Panc1 (cell line): ENCODE measurements around the gene ZC3H13. TPM values are rescaled to one million over a fixed set of nuclear protein-coding genes. Genes with fewer than 3 reads are reported as not detected.

Experiments used
- ATAC-seq: fragments of 200-7000 bp; cut with Tn5 transposase; 2 replicates; pipeline ENCODE4 v1.9.1; 2020; ENCODE audit warnings: mild to moderate bottlenecking, moderate library complexity
- BruUV-seq: library from RNA; stranded (reverse); fragments of 400-500 nt; replicated peaks from 2 replicates; lab custom pipeline; 2021; lab: Mats Ljungman, UMichigan
- CTCF ChIA-PET: fragments of 300-600 bp; sonication (Branson Sonifier 250); formaldehyde crosslinking; loops from one replicate; lab custom pipeline; 2022; ENCODE audit warnings: antibody characterized with exemption; lab: Charles Lee
- POLR2A ChIA-PET: fragments of 300-600 bp; sonication (Branson Sonifier 250); formaldehyde crosslinking; loops from one replicate; lab custom pipeline; 2022; ENCODE audit warnings: antibody characterized with exemption; lab: Charles Lee
- DNase-seq: peaks from one replicate; pipeline ENCODE4 v3.0.0-alpha.2; 2010; ENCODE audit warnings: low read depth, low spot score
- H3K27ac ChIP-seq: 2 replicates; pipeline ENCODE4 v1.5.1; 2011; ENCODE audit warnings: mild to moderate bottlenecking, low read length, inconsistent platforms
- H3K27me3 ChIP-seq: fragments of 200-500 bp; sonication (Bioruptor generic); 2 replicates; pipeline ENCODE4 v1.6.0; 2014; ENCODE audit warnings: low read length, inconsistent platforms; ENCODE audit not compliant: control insufficient read depth, insufficient read depth
- H3K36me3 ChIP-seq: fragments of 200-500 bp; sonication (Bioruptor generic); 2 replicates; pipeline ENCODE4 v1.5.1; 2014; ENCODE audit warnings: inconsistent platforms, mild to moderate bottlenecking, low read length, moderate library complexity; ENCODE audit not compliant: control insufficient read depth, insufficient read depth
- H3K4me1 ChIP-seq: 2 replicates; pipeline ENCODE4 v1.5.1; 2011; ENCODE audit warnings: inconsistent platforms, mild to moderate bottlenecking, low read length, moderate library complexity; ENCODE audit not compliant: control insufficient read depth, insufficient read depth
- H3K4me3 ChIP-seq, 2 experiments: 2 replicates each; pipeline ENCODE4 v1.5.1; 2011 to 2012; ENCODE audit warnings: low read depth in 2 of 2, low read length in 2 of 2, mild to moderate bottlenecking in 2 of 2, inconsistent platforms in 1 of 2, moderate library complexity in 1 of 2
- H3K9me3 ChIP-seq: fragments of 200-500 bp; sonication (Bioruptor generic); 2 replicates; pipeline ENCODE4 v1.5.1; 2014; ENCODE audit warnings: low read depth, mild to moderate bottlenecking, inconsistent platforms, low read length, moderate library complexity; ENCODE audit not compliant: control insufficient read depth, insufficient read depth
- CTCF ChIP-seq: fragments of 450-650 bp; IDR thresholded peaks from 2 replicates; pipeline ENCODE4 v1.5.1; 2017; ENCODE audit warnings: mild to moderate bottlenecking
- POLR2AphosphoS5 ChIP-seq: IDR thresholded peaks from 2 replicates; pipeline ENCODE4 v1.6.1; 2012; ENCODE audit warnings: mild to moderate bottlenecking, low read depth, low read length, moderate library complexity
- REST ChIP-seq, 2 experiments: IDR thresholded peaks; 2 replicates each; pipeline ENCODE4 v1.6.1; 2011 to 2012; ENCODE audit warnings: low read depth in 2 of 2, control low read depth in 1 of 2, low read length in 1 of 2, mild to moderate bottlenecking in 1 of 2, moderate library complexity in 1 of 2; ENCODE audit not compliant: insufficient read depth in 1 of 2
- SIN3A ChIP-seq: IDR thresholded peaks from 2 replicates; pipeline ENCODE4 v1.6.1; 2012; ENCODE audit warnings: low read depth, mild to moderate bottlenecking, low read length, moderate library complexity, borderline replicate concordance; ENCODE audit not compliant: insufficient read depth
- TCF7L2 ChIP-seq: IDR thresholded peaks from 2 replicates; pipeline ENCODE4 v1.6.1; 2011; ENCODE audit warnings: mild to moderate bottlenecking, low read depth, low read length, inconsistent platforms
- in situ Hi-C: cut with HindIII; loops from 2 replicates; pipeline ENCODE4 v1.10.0; 2016; ENCODE audit warnings: low sequenced_read_pairs, low pct_unique_long_range_greater_than_20kb
- intact Hi-C: fragments of 100-400 bp; cut with micrococcal nuclease; formaldehyde crosslinking; loops from one replicate; pipeline ENCODE4 v1.10.0; 2022; ENCODE audit not compliant: unreplicated experiment
- total RNA-seq: library from RNA; stranded (reverse); gene quantifications from one replicate; pipeline ENCODE4 v1.2.1, GENCODE V29; 2021; ENCODE audit not compliant: unreplicated experiment

Gene ZC3H13
- total RNA-seq, 1 experiment from 2014 or later = 25.3 TPM

DNA sequence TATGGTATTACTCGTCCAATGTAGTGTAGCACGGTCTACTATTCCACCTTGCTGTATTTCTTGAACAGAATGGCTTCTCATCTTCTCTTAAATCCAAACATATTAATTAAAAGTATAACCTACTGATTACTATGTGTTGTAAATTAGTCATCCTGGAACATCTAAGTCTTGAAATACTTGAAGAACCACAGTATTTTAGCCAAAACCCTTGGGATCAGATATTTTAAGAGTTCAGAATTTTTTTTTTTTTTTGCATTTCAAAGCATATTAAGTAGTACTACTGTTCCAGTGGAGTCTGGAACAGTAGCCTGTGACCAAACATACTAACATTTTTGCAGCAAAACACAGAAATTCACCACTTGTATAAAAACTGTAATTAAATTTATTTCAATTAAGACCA lies 30.1 kb downstream of the ZC3H13 start:
- Histone ChIP-seq H3K36me3 (peaks cover 6% of the 10 kb centered on the region; the same call in 1 of the 2 replicates), H3K9me3 (no peaks in the 10 kb centered on the region), H3K4me3 (no peak overlapping the region), H3K27me3 (no peaks in the 10 kb centered on the region), H3K27ac (no peak overlapping the region), H3K4me1 (no peaks in the 10 kb centered on the region)
- no peak for DNase-seq
- no peak for TF ChIP-seq CTCF
- intact Hi-C loops = no loop called here
- no peak for ATAC-seq
- in situ Hi-C loops = no loop called here
- BruUV-seq = no TSS peak
- POLR2A ChIA-PET = no interaction called here
- CTCF ChIA-PET = no interaction called here

- Histone ChIP-seq H3K27me3 (no peaks in the 10 kb centered on the region), H3K4me3 (no peak overlapping the region), H3K4me1 (no peaks in the 10 kb centered on the region), H3K9me3 (no peaks in the 10 kb centered on the region), H3K27ac (no peak overlapping the region), H3K36me3 (peaks cover 11% of the 10 kb centered on the region; the same call in 1 of the 2 replicates)
- CTCF ChIA-PET = no interaction called here
- in situ Hi-C loops = no loop called here
- intact Hi-C loops = no loop called here
- ATAC-seq (no peak), DNase-seq (no peak)
- no peak for TF ChIP-seq CTCF
- no peak for TF ChIP-seq SIN3A
- no peak for TF ChIP-seq POLR2AphosphoS5
- no peak for TF ChIP-seq TCF7L2
- no peak for TF ChIP-seq REST (IDR thresholded peaks at IDR 0.05; ENCODE audit: insufficient read depth in 1 of 2, low read depth in 2 of 2, low read length in 1 of 2)
- POLR2A ChIA-PET = no interaction called here
- BruUV-seq = no TSS peak
Observed at GRCh38 chr13:46016216-46016615, 36.3 kb downstream of the ZC3H13 start.

- Histone ChIP-seq H3K27me3 (no peaks in the 10 kb centered on the region), H3K27ac (no peak overlapping the region), H3K36me3 (peaks cover 14% of the 10 kb centered on the region; the same call in 1 of the 2 replicates), H3K9me3 (no peaks in the 10 kb centered on the region), H3K4me1 (no peaks in the 10 kb centered on the region), H3K4me3 (no peak overlapping the region)
- intact Hi-C loops (no loop called here), in situ Hi-C loops (no loop called here)
- TF ChIP-seq CTCF = no peak
- TF ChIP-seq TCF7L2 = no peak
- no peak for TF ChIP-seq POLR2AphosphoS5
- no peak for TF ChIP-seq SIN3A
- no peak for TF ChIP-seq REST (IDR thresholded peaks at IDR 0.05; ENCODE audit: insufficient read depth in 1 of 2, low read depth in 2 of 2, low read length in 1 of 2)
- ChIA-PET CTCF (no interaction called here), POLR2A (no interaction called here)
- ATAC-seq (no peak), DNase-seq (no peak)
- no TSS peak for BruUV-seq
Observed at GRCh38 chr13:46015366-46015765, 37.2 kb downstream of the ZC3H13 start.
